ENCODE data around the gene INSRR. TPM values are rescaled to one million over a fixed set of nuclear protein-coding genes. Genes with fewer than 3 reads are reported as not detected.

INSRR gene
- polyA plus RNA-seq, 12 donors, result 0.30 to 0.83 (median 0.40) TPM; not detected in 2

- DNase-seq, result no peak
Measured at GRCh38 chr1:156832434-156832833, 26.5 kb downstream of the INSRR start.

- no peak for DNase-seq
Measured at GRCh38 chr1:156828400-156829124, 30.4 kb downstream of the INSRR start.

- DNase-seq, result no peak
Measured at GRCh38 chr1:156826630-156827029, 32.3 kb downstream of the INSRR start.

GRCh38 chr1:156823210-156823790, 35.6 kb downstream of the INSRR start:
- DNase-seq, result no peak

- DNase-seq, result no peak
Measured at GRCh38 chr1:156822680-156823079, 36.2 kb downstream of the INSRR start.

- no peak for DNase-seq
Measured at GRCh38 chr1:156821801-156822200, 37.1 kb downstream of the INSRR start.

- DNase-seq, result no peak
Measured at GRCh38 chr1:156816561-156817328, 42.2 kb downstream of the INSRR start, which contains the start of gene SH2D2A. TSS of gene SH2D2A (minus strand) at chr1:156816848. CDS start at chr1:156816708, 140 bp downstream.

- no peak for DNase-seq
Measured at GRCh38 chr1:156815961-156816422, 42.9 kb downstream of the INSRR start.

GRCh38 chr1:156815307-156815826, 43.5 kb downstream of the INSRR start:
- DNase-seq, result peak; percentile 85

GRCh38 chr1:156814571-156815260, 44.2 kb downstream of the INSRR start:
- no peak for DNase-seq

- no peak for DNase-seq
Measured at GRCh38 chr1:156813750-156814570, 45.0 kb downstream of the INSRR start.

- DNase-seq, result no peak
Measured at GRCh38 chr1:156813298-156813697, 45.6 kb downstream of the INSRR start.

GRCh38 chr1:156812293-156812990, 46.5 kb downstream of the INSRR start:
- DNase-seq, result no peak

- DNase-seq, result no peak
Measured at GRCh38 chr1:156811168-156811567, 47.7 kb downstream of the INSRR start.

GRCh38 chr1:156809711-156810366, 49.1 kb downstream of the INSRR start:
- DNase-seq, result no peak

- DNase-seq, result no peak
Measured at GRCh38 chr1:156809281-156809680, 49.6 kb downstream of the INSRR start.

- DNase-seq, result no peak
Measured at GRCh38 chr1:156808186-156809030, 50.5 kb downstream of the INSRR start.

GRCh38 chr1:156807627-156808026, 51.3 kb downstream of the INSRR start:
- no peak for DNase-seq
